SKM-1 treated with dmso at 0.1 percent for 144 hours (cell line): ENCODE results near the gene TRAPPC5.

Source experiments
- DNase-seq: peaks from one replicate; lab custom pipeline; 2025; ENCODE audit not compliant: unreplicated experiment; lab: John Stamatoyannopoulos, UW

Gene TRAPPC5

GRCh38 chr19:7674010-7675005, 6.3 kb upstream of the TRAPPC5 start:
- peak; percentile 83 for DNase-seq

GRCh38 chr19:7676376-7676775, 4.3 kb upstream of the TRAPPC5 start:
- DNase-seq, result peak; percentile 79

GRCh38 chr19:7676854-7677253, 3.8 kb upstream of the TRAPPC5 start, which contains the start of gene MCEMP1:
Gene MCEMP1 (plus strand): TSS chr19:7677090. CDS start chr19:7677121, 31 bp downstream.
- peak; percentile 65 for DNase-seq

GRCh38 chr19:7677669-7678311, 2.8 kb upstream of the TRAPPC5 start:
- DNase-seq, result no peak

GRCh38 chr19:7678971-7679751, 1.5 kb upstream of the TRAPPC5 start:
- DNase-seq, result no peak

- no peak for DNase-seq
Observed at GRCh38 chr19:7679771-7680605, 645 bp upstream of the TRAPPC5 start.

- peak; percentile 97 for DNase-seq
Observed at GRCh38 chr19:7681340-7682174, 924 bp downstream of the TRAPPC5 start.

- DNase-seq, result no peak
Observed at GRCh38 chr19:7682175-7682855, 1.7 kb downstream of the TRAPPC5 start.

- DNase-seq, result no peak
Observed at GRCh38 chr19:7685546-7686445, 5.2 kb downstream of the TRAPPC5 start.

GRCh38 chr19:7687177-7687576, 6.5 kb downstream of the TRAPPC5 start:
- no peak for DNase-seq

GRCh38 chr19:7689165-7689564, 8.5 kb downstream of the TRAPPC5 start:
- DNase-seq, result no peak

- no peak for DNase-seq
Observed at GRCh38 chr19:7690779-7691258, 10.2 kb downstream of the TRAPPC5 start.

- no peak for DNase-seq
Observed at GRCh38 chr19:7691497-7691896, 10.9 kb downstream of the TRAPPC5 start.

- no peak for DNase-seq
Observed at GRCh38 chr19:7692417-7693088, 11.9 kb downstream of the TRAPPC5 start.

- no peak for DNase-seq
Observed at GRCh38 chr19:7694499-7694898, 13.9 kb downstream of the TRAPPC5 start.

- DNase-seq, result no peak
Observed at GRCh38 chr19:7697721-7698287, 17.2 kb downstream of the TRAPPC5 start.

GRCh38 chr19:7698583-7698982, 17.9 kb downstream of the TRAPPC5 start:
- DNase-seq, result no peak
